Measurements from ENCODE around the gene ERC2.

ERC2 gene

GRCh38 chr3:55742022-55742831 lies 726.0 kb downstream of the ERC2 start:
- no peak for DNase-seq (ENCODE audit: low read depth)

GRCh38 chr3:55737186-55737585 lies 731.1 kb downstream of the ERC2 start:
- no peak for DNase-seq (ENCODE audit: low read depth)

- DNase-seq (ENCODE audit: low read depth): no peak
Measured at GRCh38 chr3:55735976-55736375, 732.3 kb downstream of the ERC2 start.

GRCh38 chr3:55731741-55732140 lies 736.5 kb downstream of the ERC2 start:
- DNase-seq (ENCODE audit: low read depth): no peak

- no peak for DNase-seq (ENCODE audit: low read depth)
Measured at GRCh38 chr3:55729546-55729945, 738.7 kb downstream of the ERC2 start.

- DNase-seq (ENCODE audit: low read depth): no peak
Measured at GRCh38 chr3:55728461-55729100, 739.7 kb downstream of the ERC2 start.

GRCh38 chr3:55726501-55726775 lies 741.8 kb downstream of the ERC2 start:
- DNase-seq (ENCODE audit: low read depth): no peak

GRCh38 chr3:55725681-55726500 lies 742.4 kb downstream of the ERC2 start:
- no peak for DNase-seq (ENCODE audit: low read depth)

- no peak for DNase-seq (ENCODE audit: low read depth)
Measured at GRCh38 chr3:55724821-55725220, 743.4 kb downstream of the ERC2 start.

- DNase-seq (ENCODE audit: low read depth): no peak
Measured at GRCh38 chr3:55724407-55724784, 743.9 kb downstream of the ERC2 start.

GRCh38 chr3:55723653-55724406 lies 744.4 kb downstream of the ERC2 start:
- DNase-seq (ENCODE audit: low read depth): no peak

- no peak for DNase-seq (ENCODE audit: low read depth)
Measured at GRCh38 chr3:55721716-55722484, 746.4 kb downstream of the ERC2 start.

- no peak for DNase-seq (ENCODE audit: low read depth)
Measured at GRCh38 chr3:55720614-55721013, 747.7 kb downstream of the ERC2 start.

GRCh38 chr3:55719508-55719907 lies 748.8 kb downstream of the ERC2 start:
- no peak for DNase-seq (ENCODE audit: low read depth)

GRCh38 chr3:55719006-55719405 lies 749.3 kb downstream of the ERC2 start:
- no peak for DNase-seq (ENCODE audit: low read depth)

GRCh38 chr3:55718521-55718921 lies 749.7 kb downstream of the ERC2 start:
- DNase-seq (ENCODE audit: low read depth): no peak

GRCh38 chr3:55718074-55718473 lies 750.2 kb downstream of the ERC2 start:
- no peak for DNase-seq (ENCODE audit: low read depth)

- no peak for DNase-seq (ENCODE audit: low read depth)
Measured at GRCh38 chr3:55717481-55717880, 750.8 kb downstream of the ERC2 start.

GRCh38 chr3:55716611-55717225 lies 751.5 kb downstream of the ERC2 start:
- no peak for DNase-seq (ENCODE audit: low read depth)

GRCh38 chr3:55716044-55716443 lies 752.2 kb downstream of the ERC2 start:
- DNase-seq (ENCODE audit: low read depth): no peak

GRCh38 chr3:55714057-55714456 lies 754.2 kb downstream of the ERC2 start:
- DNase-seq (ENCODE audit: low read depth): no peak
